CD4-positive, alpha-beta T cell treated with Interferon gamma for 1 hour (primary cell): ENCODE results near the gene ZNF593.

Experiments
- DNase-seq: peaks from one replicate; pipeline ENCODE4 v3.0.0-alpha.2; 2020

ZNF593 gene

GRCh38 chr1:26171084-26172072 lies 1.7 kb downstream of the ZNF593 start, which contains the start of gene ZNF593OS:
Gene ZNF593OS, minus strand, starts transcription at chr1:26171832. Its CDS starts 171 bp downstream, at chr1:26171661.
- DNase-seq = no peak

DNA sequence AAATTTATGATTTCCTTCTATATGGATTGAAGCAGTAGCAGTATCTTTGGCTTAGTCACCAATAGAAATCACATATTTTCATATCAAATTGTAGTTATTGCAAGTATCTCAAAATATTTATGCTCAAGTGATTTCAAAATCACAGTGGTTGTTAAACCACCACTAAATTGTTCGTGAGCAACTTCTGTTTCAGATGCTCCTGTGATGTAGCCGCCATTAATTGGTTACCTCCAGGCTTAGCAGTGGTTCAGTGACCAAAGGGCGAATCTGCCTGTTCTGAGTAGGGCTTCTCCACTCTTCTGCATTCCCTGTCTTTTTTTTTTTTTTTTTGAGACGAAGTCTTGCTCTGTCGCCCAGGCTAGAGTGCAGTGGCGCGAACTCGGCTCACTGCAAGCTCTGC lies 5.6 kb downstream of the ZNF593 start:
- no peak for DNase-seq

DNA sequence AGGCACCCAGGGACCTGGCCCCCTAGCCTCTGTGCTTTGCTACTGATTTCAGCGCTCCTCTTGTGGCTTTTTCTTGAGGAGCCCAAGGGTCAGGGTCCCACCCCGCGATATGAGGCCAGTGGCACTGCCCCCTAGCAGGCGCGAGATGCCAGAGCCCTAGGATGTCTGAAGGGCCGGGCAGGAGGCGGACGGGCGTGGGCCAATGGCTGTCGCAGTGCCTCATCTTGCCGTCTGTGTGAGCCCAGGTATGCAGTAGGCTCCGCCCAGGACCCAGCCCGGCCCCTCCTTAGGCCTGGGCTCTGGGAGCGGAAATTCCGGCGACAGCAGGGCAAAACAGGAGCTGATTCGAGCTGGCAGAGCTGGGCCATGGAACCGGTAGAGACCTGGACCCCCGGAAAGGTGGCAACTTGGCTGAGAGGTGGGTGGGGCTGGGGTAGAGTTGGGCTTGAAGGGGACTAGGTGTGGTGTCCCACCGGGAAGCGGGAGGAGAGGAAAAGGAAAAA lies 7.5 kb downstream of the ZNF593 start, which contains the start of gene CNKSR1:
Gene CNKSR1, plus strand, starts transcription at position 310 of the 503 bp plus-strand sequence. Its CDS starts 57 bp downstream, at position 367.
- DNase-seq = no peak

DNA sequence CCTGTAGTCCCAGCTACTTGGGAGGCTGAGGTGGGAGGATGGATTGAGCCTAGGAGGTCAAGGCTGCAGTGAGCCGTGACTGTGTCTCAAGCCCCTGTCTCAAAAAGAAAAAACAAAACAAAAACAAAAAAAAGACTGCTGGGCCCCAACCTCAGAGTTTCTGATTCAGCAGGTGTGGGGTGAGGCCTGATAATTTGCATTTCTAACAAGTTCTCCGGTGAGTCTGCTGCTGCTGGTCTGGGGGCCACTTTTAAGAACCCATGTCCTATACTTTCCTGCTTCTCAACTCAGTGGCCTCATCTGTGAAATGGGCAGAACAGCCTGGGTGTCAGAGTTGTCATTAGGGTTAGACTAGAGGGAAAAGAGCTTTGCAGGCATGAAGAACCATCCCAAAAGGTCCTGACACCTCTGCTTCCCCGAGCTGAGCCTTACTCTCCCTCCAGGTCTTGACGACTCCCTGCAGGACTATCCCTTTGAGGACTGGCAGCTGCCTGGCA lies 10.3 kb downstream of the ZNF593 start:
- no peak for DNase-seq

DNA sequence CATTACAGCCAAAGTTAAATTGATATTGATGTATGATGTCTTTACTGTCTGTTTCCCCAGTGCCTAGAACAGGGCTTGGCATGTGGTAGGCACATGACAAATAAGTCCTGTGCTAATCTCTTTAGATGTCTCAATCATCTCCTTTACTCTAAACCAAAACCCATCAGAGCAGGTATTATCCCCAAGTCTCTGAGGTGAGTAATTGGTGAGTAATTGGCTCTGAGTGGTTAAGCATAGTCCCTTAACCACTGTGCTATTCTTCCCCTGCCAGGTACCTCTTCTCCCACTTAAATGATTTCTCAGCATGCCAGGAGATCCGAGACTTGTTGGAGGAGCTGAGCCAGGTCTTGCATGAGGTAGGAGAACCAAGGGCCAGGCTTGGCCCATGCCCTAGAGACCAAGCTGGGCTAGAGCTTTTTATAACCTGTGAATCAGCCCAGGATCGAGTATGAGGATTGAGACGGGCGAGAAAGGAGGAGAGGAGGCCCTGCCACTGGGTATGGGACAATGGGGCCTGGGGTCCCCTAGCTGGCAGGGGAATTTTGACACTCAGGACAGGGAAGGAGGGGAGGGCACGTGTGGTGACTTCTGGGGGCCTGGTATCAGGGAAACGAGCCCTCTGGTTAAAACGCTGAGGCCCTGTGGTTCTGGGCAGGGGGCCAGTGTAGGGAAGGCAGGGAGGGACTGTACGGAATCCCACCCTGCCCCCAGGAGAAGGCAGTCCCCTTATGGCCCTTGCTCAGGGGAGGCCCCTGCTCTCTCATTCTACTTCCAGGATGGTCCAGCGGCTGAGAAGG lies 12.1 kb downstream of the ZNF593 start:
- DNase-seq = no peak

GRCh38 chr1:26182383-26182696 lies 12.6 kb downstream of the ZNF593 start:
- DNase-seq = no peak

GRCh38 chr1:26184086-26184485 lies 14.4 kb downstream of the ZNF593 start:
- no peak for DNase-seq

GRCh38 chr1:26184883-26185282 lies 15.2 kb downstream of the ZNF593 start:
- no peak for DNase-seq

GRCh38 chr1:26187882-26188281 lies 18.2 kb downstream of the ZNF593 start:
- DNase-seq = no peak

- no peak for DNase-seq
Measured at GRCh38 chr1:26188477-26188876, 18.8 kb downstream of the ZNF593 start.

DNA sequence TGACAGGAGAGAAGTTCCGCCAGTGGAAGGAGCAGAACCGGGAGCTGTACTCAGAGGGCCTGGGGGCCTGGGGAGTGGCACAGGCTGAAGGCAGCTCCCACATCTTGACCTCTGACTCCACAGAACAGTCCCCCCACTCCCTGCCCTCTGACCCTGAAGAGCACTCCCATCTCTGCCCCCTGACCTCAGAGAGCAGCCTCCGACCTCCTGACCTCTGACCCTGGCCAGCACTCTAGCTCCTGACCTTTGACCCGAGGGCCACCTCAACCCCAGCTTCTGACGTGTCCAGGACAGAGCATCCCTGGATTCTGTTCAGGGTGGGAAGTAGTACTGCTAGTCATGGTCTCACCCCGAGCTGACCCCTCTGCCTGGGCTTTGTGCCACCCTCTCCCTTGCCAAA lies 19.6 kb downstream of the ZNF593 start:
- no peak for DNase-seq

DNA sequence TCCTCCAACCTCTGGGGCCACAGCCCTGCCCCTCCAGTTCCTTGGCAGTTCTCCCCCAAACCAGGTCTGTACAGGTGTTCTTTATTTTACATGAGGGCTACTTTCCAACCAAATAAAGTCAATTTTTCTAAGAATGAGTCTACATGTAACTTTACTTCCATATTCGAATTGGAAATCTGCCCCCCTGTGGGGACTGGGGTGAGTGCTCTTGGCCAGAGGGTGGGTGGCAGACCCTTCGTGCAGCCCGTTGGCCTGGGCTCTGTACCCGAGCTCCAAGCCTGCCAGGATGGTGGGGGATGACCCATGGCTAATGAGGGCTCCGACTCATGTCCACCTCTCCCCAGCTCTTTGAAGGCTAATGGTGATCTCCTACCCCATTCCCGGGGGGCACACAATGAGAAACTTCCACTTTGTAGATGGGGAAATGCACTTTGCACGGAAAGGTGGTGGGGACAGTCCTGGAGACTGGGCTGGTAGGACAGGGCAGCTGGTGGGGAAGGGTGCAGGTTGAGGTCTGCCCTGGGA lies 20.1 kb downstream of the ZNF593 start:
- DNase-seq = no peak

- no peak for DNase-seq
Measured at GRCh38 chr1:26190373-26190987, 20.8 kb downstream of the ZNF593 start, which contains the start of gene CATSPER4. Gene CATSPER4, plus strand, starts transcription at chr1:26190602. Its CDS starts 26 bp downstream, at chr1:26190628.

DNA sequence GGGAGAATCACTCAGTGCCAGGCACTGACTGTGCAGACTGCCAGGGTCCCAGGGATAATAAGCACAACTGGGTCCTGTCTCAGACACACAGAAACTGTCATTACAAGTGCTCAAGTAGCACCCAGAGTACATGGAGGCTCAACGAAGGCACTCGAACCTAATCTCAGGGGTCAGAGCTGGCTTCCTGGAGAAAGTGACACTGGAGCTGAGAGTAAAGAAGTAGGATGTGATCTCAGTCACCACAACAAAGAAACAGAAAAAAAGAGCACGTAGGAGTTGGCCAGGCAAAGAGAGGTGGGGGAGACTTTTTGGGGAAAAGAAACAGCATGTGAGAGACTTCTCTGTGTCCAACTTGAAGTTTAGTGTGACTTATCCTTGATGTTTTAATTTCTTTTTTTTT lies 22.0 kb downstream of the ZNF593 start:
- no peak for DNase-seq

GRCh38 chr1:26195805-26196204 lies 26.1 kb downstream of the ZNF593 start:
- DNase-seq = no peak

GRCh38 chr1:26197301-26197700 lies 27.6 kb downstream of the ZNF593 start:
- DNase-seq = no peak

DNA sequence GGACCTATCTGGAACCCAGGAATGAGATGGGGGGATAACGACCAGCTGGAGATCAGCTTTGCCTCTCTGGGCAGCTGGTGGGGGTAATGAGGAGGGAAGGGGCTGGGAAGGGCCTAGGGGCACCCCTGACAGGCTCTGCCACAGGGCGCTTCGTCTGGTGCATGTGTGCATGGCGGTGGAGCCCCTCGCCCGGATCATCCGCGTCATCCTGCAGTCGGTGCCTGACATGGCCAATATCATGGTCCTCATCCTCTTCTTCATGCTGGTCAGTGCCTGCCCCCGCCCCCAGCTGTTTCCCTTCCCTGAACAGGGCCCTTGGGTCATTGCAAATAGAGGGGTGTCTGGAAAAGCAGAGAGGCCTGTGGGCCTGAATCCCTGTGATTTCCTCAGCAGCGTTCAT lies 28.1 kb downstream of the ZNF593 start:
- DNase-seq = no peak

DNA sequence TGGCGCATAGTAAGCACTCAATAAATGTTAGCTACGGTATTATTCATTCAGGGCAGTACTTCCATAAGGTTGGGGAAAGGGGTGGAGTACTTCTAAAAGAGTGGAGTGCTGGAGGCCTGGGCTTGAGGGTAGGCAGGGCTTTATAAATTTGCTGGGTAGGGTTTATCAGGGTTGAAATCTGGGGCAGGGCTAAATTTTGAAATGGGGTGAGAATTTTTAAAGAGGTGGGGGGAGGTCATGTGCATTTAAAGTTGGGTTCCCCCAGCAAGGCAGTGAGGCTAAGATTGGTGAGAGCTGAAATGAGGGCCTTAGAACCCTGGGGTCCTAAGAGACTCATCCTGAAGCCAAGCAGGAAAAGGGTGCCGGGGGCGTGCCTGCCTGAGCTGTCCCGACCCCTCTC lies 30.7 kb downstream of the ZNF593 start:
- DNase-seq = no peak

DNA sequence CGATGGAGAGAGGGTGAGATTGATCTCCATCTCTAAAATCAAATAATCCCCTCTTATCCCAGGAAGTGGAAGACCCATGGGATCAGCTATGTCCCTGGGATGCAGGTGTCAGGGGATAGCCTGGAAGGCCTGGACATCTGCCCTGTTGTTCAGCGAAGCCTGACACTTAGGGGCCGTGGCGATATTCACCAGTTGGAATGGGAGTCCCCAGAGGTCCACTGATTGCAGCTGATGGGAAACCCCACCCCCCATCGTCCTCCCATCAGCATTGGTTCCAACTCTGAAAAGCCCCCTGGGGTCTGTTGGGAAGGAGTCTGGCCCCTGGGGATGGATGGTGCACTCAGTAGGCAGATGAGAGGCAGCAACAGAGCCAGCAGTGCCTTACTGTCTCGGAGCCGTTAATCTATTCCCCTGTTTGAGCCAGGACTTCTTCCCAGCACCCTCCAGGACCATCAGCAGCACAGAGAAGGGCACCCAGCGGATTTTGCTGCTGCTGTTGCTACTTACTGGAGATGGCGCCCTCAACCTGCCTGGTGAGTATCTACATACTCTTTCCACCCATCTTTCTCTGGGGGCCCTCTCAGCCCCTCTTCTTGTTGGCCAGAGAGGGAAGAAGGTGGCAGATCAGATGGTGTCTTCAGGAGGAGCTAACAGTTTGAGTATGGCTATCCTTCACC lies 34.1 kb downstream of the ZNF593 start:
- DNase-seq = no peak

- no peak for DNase-seq
Measured at GRCh38 chr1:26210147-26210870, 40.6 kb downstream of the ZNF593 start.

GRCh38 chr1:26212726-26213125 lies 43.0 kb downstream of the ZNF593 start:
- no peak for DNase-seq
